Body of pancreas (tissue), 4 donors: Measurements from ENCODE around the gene FAHD2A. TPM values are rescaled to one million over a fixed set of nuclear protein-coding genes. Genes with fewer than 3 reads are reported as not detected.

Source experiments
- ATAC-seq: fragments of 150-250 bp; one replicate; pipeline ENCODE4 v1.9.1; 2016
- DNase-seq, 4 donors: peaks; one replicate each; pipeline ENCODE4 v3.0.0-alpha.2; 2019
- H3K27ac ChIP-seq, 4 donors: fragments of 200-600 bp; sonication (generic); 1 replicate in 3 of 4; 2 replicates in 1 of 4; pipeline versions ENCODE4 v1.5.1 to v1.6.1; 2016 to 2019; ENCODE audit warnings: mild to moderate bottlenecking in 1 of 4, mixed read lengths in 1 of 4, moderate library complexity in 1 of 4
- H3K27me3 ChIP-seq, 2 donors: fragments of 200-600 bp; sonication (generic); one replicate each; pipeline ENCODE4 v1.6.0; 2016; ENCODE audit warnings: mild to moderate bottlenecking in 1 of 2
- H3K36me3 ChIP-seq, 2 donors: fragments of 200-600 bp; sonication (generic); replicated peaks in 1 of 2; 2 replicates each; pipeline ENCODE4 v1.5.1; 2016; ENCODE audit warnings: low read depth in 2 of 2; ENCODE audit not compliant: insufficient read depth in 1 of 2
- H3K4me1 ChIP-seq: fragments of 200-600 bp; sonication (generic); one replicate; pipeline ENCODE4 v1.6.0; 2016
- H3K4me3 ChIP-seq, 2 donors: fragments of 200-600 bp; sonication (generic); 1 replicate in 1 of 2; 2 replicates in 1 of 2; pipeline ENCODE4 v1.5.1; 2016 to 2019
- H3K9me3 ChIP-seq, 3 donors: fragments of 200-600 bp; sonication (generic); 1 replicate in 2 of 3; 2 replicates in 1 of 3; pipeline ENCODE4 v1.5.1; 2016
- POLR2A ChIP-seq, 3 donors: fragments of 450-650 bp; IDR thresholded peaks; one replicate each; pipeline ENCODE4 v1.6.1; 2016; ENCODE audit warnings: antibody characterized with exemption in 3 of 3, mild to moderate bottlenecking in 2 of 3
- WGBS, 2 donors: methylation state at CpG; one replicate each; pipeline ENCODE4 v1.1.5; 2017; 5-methylcytosine and 5-hydroxymethylcytosine counted together
- intact Hi-C: fragments of 100-400 bp; cut with DNase I; formaldehyde crosslinking; loops from one replicate; pipeline ENCODE4 v1.15.1; 2023
- total RNA-seq, 2 donors: library from RNA; depleted of rRNA; stranded (reverse); fragments of >200 nt; gene quantifications; one replicate each; pipeline ENCODE4 v1.1.0, GENCODE V29; 2016
- TF ChIP-seq, protein P1 (sequence below), 7 experiments: fragments of 450-650 bp in 4 of 7; fragments of 200-600 bp in 3 of 7; sonication (generic) in 3 of 7; IDR thresholded peaks; one replicate each; pipeline ENCODE4 v1.5.1; 2016 to 2019; ENCODE audit warnings: antibody characterized with exemption in 7 of 7

Gene FAHD2A
- total RNA-seq, 2 donors from 2014 or later: 15.2 to 18.9 TPM

DNA sequence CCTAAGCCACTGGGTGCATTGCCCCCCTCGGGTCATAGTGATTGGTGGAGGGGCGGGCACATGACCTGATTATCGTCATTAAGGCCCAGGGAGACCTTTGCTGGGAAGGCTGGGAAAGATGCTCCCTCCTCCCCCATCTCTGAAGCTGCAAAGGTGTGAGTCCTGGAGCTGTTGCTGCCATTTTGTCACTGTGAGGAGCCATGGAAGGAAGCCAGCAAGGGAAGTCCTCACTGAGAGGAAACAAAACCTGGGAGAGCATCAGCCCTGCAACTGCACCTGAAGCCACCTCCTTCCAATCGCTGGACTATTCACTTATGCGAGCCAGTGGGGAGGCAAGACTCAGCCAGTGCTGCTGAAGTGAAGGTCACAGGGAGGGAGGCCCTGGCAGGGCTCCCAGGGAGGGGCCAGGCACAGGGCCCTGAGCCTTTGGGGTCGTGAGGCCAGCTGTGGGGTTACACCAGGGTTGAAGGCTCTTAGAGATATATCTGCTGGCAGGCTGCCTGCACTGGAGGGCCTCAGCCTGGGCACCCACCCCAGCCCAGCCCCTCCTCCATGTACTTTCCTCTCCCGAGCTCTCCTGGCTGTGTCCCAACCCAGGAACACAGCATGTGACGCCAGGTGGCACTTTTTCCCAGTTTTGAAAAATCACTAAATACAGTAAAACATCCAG lies 10.7 kb upstream of the FAHD2A start:
- ATAC-seq (peak; percentile 75), DNase-seq (peak; percentile 71 to 86 (median 84))
- Histone ChIP-seq H3K4me1 (peaks cover 43% of the 10 kb centered on the region), H3K4me3 (no peak overlapping the region), H3K36me3 (no peaks in the 10 kb centered on the region), H3K27me3 (no peaks in the 10 kb centered on the region), H3K27ac (peak overlapping the region in 3 of 4 donors; percentile 60 to 68 (median 66)), H3K9me3 (no peaks in the 10 kb centered on the region)
- TF ChIP-seq POLR2A (IDR thresholded peaks at IDR 0.05): no peak
- TF ChIP-seq, protein P1, sequence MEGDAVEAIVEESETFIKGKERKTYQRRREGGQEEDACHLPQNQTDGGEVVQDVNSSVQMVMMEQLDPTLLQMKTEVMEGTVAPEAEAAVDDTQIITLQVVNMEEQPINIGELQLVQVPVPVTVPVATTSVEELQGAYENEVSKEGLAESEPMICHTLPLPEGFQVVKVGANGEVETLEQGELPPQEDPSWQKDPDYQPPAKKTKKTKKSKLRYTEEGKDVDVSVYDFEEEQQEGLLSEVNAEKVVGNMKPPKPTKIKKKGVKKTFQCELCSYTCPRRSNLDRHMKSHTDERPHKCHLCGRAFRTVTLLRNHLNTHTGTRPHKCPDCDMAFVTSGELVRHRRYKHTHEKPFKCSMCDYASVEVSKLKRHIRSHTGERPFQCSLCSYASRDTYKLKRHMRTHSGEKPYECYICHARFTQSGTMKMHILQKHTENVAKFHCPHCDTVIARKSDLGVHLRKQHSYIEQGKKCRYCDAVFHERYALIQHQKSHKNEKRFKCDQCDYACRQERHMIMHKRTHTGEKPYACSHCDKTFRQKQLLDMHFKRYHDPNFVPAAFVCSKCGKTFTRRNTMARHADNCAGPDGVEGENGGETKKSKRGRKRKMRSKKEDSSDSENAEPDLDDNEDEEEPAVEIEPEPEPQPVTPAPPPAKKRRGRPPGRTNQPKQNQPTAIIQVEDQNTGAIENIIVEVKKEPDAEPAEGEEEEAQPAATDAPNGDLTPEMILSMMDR (IDR thresholded peaks at IDR 0.05): peak in 1 of 7 experiments; percentile 19
- WGBS, 2 donors: 11 to 24% methylated on average over 8 of the region's 8 CpGs
- intact Hi-C loops: no loop called here

DNA sequence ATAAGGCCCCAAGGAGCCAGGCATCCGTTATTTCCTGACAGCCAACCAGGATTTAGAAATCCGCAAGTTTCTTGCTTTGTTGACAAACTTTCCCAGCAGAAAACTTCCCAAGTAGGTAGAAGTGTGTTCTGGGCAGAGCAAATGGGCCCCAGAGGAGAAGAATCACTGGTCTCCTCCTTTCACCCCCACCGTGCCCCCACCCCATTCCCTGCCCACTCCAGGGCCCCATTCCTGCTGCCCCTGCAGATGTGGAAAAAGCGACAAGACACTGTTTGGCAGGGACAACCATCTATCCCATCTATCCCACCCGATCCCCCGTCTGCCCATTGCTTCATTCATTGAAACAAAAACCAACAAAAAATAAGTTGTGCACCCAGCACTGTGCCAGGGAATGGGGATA lies 10.2 kb upstream of the FAHD2A start:
- intact Hi-C loops: no loop called here
- Histone ChIP-seq H3K27ac (peak overlapping the region in 3 of 4 donors; percentile 60 to 68 (median 66)), H3K4me3 (no peak overlapping the region), H3K9me3 (no peaks in the 10 kb centered on the region), H3K4me1 (peaks cover 43% of the 10 kb centered on the region), H3K27me3 (no peaks in the 10 kb centered on the region), H3K36me3 (no peaks in the 10 kb centered on the region)
- DNase-seq (no peak), ATAC-seq (peak; percentile 5)
- no peak for TF ChIP-seq POLR2A (IDR thresholded peaks at IDR 0.05)
- TF ChIP-seq, protein P1 (IDR thresholded peaks at IDR 0.05): no peak
- 60 to 66% methylated on average over 6 of the region's 6 CpGs for WGBS, 2 donors

DNA sequence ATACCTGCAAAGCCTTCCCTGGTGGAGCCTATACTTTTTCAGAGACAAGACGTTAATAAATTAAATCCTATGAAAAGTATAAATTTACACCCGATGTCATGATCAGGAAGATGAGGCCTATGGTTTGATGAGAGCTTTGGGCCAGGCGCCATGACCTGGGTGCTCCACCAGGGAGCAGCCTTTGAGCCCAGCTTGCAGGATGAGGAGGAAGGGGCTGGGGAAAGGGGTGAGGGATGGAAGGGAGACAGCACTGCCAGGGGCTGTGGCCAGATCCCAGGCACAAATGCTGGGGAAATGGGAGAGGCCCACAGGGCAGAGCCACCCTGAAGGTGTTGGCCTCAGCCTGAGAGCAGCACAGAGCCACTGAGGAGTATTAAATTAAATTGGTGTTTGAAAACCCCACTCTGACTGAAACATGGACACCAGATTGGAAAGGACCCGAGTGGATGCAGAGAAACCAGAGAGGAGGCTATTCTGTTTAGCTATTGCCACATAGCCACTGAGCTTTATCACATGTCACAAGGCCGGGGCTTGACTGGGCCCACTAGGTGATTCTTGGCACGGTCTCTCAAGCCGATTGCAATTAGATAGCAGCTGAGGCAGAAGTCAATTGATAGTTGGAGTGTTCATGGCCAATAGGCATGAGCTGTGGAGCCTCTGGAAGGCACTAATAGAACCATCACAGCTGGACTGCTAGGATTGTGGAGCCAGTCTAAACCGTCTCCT lies 9.6 kb upstream of the FAHD2A start:
- TF ChIP-seq, protein P1 (IDR thresholded peaks at IDR 0.05): peak in 1 of 7 experiments; percentile 16
- no peak for TF ChIP-seq POLR2A (IDR thresholded peaks at IDR 0.05)
- DNase-seq: peak in 2 of 4 donors; percentile 31 to 54
- Histone ChIP-seq H3K27ac (peak overlapping the region in 2 of 4 donors; percentile 66 to 68), H3K4me3 (no peak overlapping the region), H3K4me1 (peaks cover 43% of the 10 kb centered on the region), H3K27me3 (no peaks in the 10 kb centered on the region), H3K36me3 (no peaks in the 10 kb centered on the region), H3K9me3 (no peaks in the 10 kb centered on the region)
- ATAC-seq: no peak
- intact Hi-C loops: no loop called here
- 63 to 68% methylated on average over 8 of the region's 8 CpGs for WGBS, 2 donors

DNA sequence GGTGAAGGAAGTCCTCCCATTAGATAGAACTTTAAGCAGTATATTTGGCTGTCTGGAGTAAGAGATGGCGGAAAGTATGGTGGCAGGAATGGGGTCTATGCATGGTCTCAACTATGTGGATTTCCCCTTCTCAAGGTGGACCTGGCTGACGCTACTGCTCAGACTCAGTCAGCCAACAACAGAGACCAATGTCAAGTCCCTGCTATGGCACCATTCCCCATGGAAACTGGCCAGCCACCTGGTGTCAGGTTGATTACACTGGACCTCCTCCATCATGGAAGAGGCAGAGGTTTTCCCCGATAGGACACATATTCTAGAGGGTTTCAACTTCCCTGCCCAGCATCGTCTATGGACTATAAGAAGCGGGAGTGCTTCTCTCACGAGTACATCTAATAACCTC lies 8.6 kb upstream of the FAHD2A start:
- ATAC-seq (no peak), DNase-seq (peak in 2 of 4 donors; percentile 49 to 69)
- Histone ChIP-seq H3K27ac (no peak overlapping the region), H3K27me3 (no peaks in the 10 kb centered on the region), H3K4me3 (no peak overlapping the region), H3K36me3 (no peaks in the 10 kb centered on the region), H3K4me1 (peaks cover 40% of the 10 kb centered on the region), H3K9me3 (no peaks in the 10 kb centered on the region)
- intact Hi-C loops: no loop called here
- 71 to 79% methylated on average over 5 to 6 of the region's 6 CpGs for WGBS, 2 donors
- TF ChIP-seq, protein P1 (IDR thresholded peaks at IDR 0.05): no peak
- TF ChIP-seq POLR2A (IDR thresholded peaks at IDR 0.05): no peak
